ENCODE results near the gene MCCC2. TPM values are rescaled to one million over a fixed set of nuclear protein-coding genes. Genes with fewer than 3 reads are reported as not detected.
"Not testable (repeated sequence)": the region's sequence is repeated elsewhere in the genome, so short reads cannot be mapped to it uniquely, and the experiment has no call there.

The MCCC2 gene
- total RNA-seq, 1 donor, result 20.4 TPM

DNA sequence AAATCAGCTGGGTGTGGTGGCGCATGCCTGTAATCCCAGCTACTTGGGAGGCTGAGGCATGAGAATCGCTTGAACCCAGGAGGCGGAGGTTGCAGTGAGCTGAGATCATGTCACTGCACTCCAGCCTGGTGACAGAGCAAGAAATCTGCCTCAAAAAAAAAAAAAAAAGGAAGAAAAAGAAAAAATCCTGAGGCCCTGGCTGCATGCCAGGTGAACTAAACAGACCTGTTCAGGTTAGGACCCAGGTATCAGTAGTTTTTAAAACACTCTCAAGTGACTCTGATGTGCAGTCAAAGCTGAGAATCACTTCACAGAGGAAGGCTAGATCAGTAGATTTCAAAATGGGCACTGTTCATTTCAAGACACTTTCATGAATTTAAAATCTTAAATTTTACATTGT is 77.5 kb downstream of the MCCC2 start:
- not testable (repeated sequence) for H3K9me3 ChIP-seq (ENCODE audit: low read depth, low read length); H3K27me3 ChIP-seq (ENCODE audit: insufficient read depth, low read length); H3K4me3 ChIP-seq (ENCODE audit: low read length); H3K4me1 ChIP-seq (ENCODE audit: insufficient read depth, low read length)

GRCh38 chr5:71666321-71666720 is 79.2 kb downstream of the MCCC2 start:
- Histone ChIP-seq H3K4me3 (ENCODE audit: low read length) (no peak overlapping the region), H3K9me3 (ENCODE audit: low read depth, low read length) (no peaks in the 10 kb centered on the region), H3K27me3 (ENCODE audit: insufficient read depth, low read length) (no peaks in the 10 kb centered on the region), H3K4me1 (ENCODE audit: insufficient read depth, low read length) (no peaks in the 10 kb centered on the region)

- Histone ChIP-seq H3K27me3 (ENCODE audit: insufficient read depth, low read length) (peaks cover 6% of the 10 kb centered on the region), H3K4me1 (ENCODE audit: insufficient read depth, low read length) (no peaks in the 10 kb centered on the region), H3K9me3 (ENCODE audit: low read depth, low read length) (no peaks in the 10 kb centered on the region), H3K4me3 (ENCODE audit: low read length) (no peak overlapping the region)
Observed at GRCh38 chr5:71677977-71678376, 90.8 kb downstream of the MCCC2 start.

- no peaks in the 10 kb centered on the region for H3K9me3 ChIP-seq (ENCODE audit: low read depth, low read length)
- H3K4me3 ChIP-seq (ENCODE audit: low read length), result no peak overlapping the region
- peaks cover 9% of the 10 kb centered on the region for H3K27me3 ChIP-seq (ENCODE audit: insufficient read depth, low read length)
- no peaks in the 10 kb centered on the region for H3K4me1 ChIP-seq (ENCODE audit: insufficient read depth, low read length)
Observed at GRCh38 chr5:71679714-71680113, 92.6 kb downstream of the MCCC2 start.

DNA sequence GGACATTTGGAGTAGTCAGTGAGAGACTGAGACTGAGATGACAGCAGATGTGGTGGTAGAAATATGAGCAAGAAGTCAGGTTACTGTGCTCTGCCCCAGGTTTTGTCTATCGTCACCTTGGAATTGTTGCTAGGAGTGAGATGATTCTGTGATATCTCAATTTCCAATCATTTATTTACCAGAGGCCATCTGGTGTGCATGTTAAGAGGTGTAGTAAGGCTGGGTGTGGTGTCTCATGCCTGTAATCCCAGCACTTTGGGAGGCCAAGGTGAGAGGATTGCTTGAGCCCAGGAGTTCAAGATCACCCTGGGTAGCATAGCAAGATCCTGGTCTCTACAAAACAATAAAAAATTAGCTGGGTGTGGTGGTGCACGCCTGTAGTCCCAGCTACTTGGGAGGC is 93.4 kb downstream of the MCCC2 start:
- peaks cover 9% of the 10 kb centered on the region for H3K27me3 ChIP-seq (ENCODE audit: insufficient read depth, low read length)
- H3K9me3 ChIP-seq (ENCODE audit: low read depth, low read length), result no peaks in the 10 kb centered on the region
- no peaks in the 10 kb centered on the region for H3K4me1 ChIP-seq (ENCODE audit: insufficient read depth, low read length)
- H3K4me3 ChIP-seq (ENCODE audit: low read length), result no peak overlapping the region

DNA sequence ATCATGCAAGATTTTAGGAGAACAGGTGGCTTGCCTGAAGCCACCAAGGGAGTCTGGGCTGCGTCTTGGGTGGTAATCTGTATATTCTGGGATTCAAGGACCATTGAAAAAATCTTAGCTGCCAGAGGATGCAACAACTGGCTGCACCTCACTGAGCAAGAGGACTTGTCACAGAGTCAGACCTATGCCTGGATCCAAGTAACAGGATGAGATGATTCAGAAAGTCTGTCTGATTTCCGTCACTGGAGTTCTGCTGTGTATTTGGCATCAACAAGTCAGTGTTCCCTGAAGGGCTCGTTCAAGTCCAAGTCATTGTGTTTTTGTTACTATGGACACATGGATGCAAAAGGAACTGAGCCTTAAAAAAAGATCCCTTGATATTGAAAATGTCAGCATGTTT is 94.2 kb downstream of the MCCC2 start:
- H3K4me1 ChIP-seq (ENCODE audit: insufficient read depth, low read length), result no peaks in the 10 kb centered on the region
- H3K9me3 ChIP-seq (ENCODE audit: low read depth, low read length), result no peaks in the 10 kb centered on the region
- no peak overlapping the region for H3K4me3 ChIP-seq (ENCODE audit: low read length)
- peaks cover 9% of the 10 kb centered on the region for H3K27me3 ChIP-seq (ENCODE audit: insufficient read depth, low read length)

- no peak overlapping the region for H3K4me3 ChIP-seq (ENCODE audit: low read length)
- H3K4me1 ChIP-seq (ENCODE audit: insufficient read depth, low read length), result no peaks in the 10 kb centered on the region
- H3K9me3 ChIP-seq (ENCODE audit: low read depth, low read length), result no peaks in the 10 kb centered on the region
- peaks cover 8% of the 10 kb centered on the region for H3K27me3 ChIP-seq (ENCODE audit: insufficient read depth, low read length)
Observed at GRCh38 chr5:71684309-71684708, 97.2 kb downstream of the MCCC2 start.

GRCh38 chr5:71693828-71694427 is 106.8 kb downstream of the MCCC2 start:
- no peaks in the 10 kb centered on the region for H3K4me1 ChIP-seq (ENCODE audit: insufficient read depth, low read length)
- no peak overlapping the region for H3K4me3 ChIP-seq (ENCODE audit: low read length)
- H3K27me3 ChIP-seq (ENCODE audit: insufficient read depth, low read length), result peaks cover 9% of the 10 kb centered on the region
- no peaks in the 10 kb centered on the region for H3K9me3 ChIP-seq (ENCODE audit: low read depth, low read length)

DNA sequence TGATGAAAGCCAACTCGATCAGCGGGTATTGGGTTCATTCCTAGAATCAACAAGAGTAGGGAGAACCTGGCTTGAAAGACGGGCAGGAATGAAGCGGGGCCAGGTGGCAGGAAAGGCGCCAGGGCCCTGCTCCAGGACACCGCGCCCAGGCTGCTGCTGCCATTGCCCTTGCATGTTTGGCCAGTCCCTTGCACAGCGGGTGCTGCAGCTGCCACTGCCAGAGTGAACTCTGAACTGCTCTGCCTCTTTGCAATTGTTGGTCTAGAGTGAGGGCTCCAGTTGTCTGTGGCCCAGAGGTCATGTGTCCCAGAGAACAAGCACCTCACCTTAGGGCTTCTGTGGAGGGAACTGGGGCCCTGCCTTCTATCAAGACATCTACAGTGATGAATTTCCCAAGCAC is 107.9 kb downstream of the MCCC2 start:
- Histone ChIP-seq H3K9me3 (ENCODE audit: low read depth, low read length) (no peaks in the 10 kb centered on the region), H3K27me3 (ENCODE audit: insufficient read depth, low read length) (peaks cover 9% of the 10 kb centered on the region), H3K4me1 (ENCODE audit: insufficient read depth, low read length) (no peaks in the 10 kb centered on the region), H3K4me3 (ENCODE audit: low read length) (no peak overlapping the region)

DNA sequence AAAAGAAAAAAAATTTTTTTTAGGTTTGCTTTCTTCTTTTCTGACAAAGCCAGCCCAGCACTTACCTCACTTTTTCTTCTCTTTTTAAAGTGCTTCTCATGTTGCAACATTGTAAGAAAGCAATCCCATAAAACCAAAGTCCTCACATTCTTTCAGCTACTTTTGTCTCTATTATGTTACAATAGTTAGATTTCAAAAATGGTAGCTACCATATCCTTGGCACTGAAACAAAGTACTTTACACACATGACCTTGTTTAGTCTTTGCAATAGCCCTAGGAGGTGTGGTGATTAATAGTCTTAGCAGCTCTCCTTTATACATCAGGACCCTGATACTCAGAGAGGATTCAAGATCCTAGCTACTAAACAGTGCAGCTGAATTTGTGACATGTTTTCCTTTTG is 108.5 kb downstream of the MCCC2 start:
- H3K9me3 ChIP-seq (ENCODE audit: low read depth, low read length), result no peaks in the 10 kb centered on the region
- H3K4me1 ChIP-seq (ENCODE audit: insufficient read depth, low read length), result no peaks in the 10 kb centered on the region
- H3K4me3 ChIP-seq (ENCODE audit: low read length), result no peak overlapping the region
- H3K27me3 ChIP-seq (ENCODE audit: insufficient read depth, low read length), result peaks cover 9% of the 10 kb centered on the region

DNA sequence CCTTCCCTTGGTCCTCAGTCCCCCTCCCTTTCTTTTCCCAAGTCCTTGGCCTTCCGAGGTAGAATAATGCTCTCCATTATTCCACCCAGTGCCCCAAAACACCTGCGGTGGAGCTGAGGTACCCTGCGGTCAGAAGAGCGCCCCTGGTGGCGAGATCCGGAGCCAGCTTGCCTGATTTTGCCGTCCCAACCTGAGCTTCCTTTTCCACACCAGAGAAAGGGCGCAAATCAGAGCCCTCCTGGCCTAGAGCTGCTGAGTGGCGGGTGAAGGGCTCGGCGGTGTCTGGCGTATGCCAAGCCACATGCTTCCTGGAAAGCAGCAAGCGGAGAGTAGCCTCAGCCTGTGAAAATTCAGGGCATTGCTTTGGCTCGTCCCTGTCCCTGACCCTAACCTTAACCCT is 110.8 kb downstream of the MCCC2 start:
- no peaks in the 10 kb centered on the region for H3K9me3 ChIP-seq (ENCODE audit: low read depth, low read length)
- H3K4me3 ChIP-seq (ENCODE audit: low read length), result no peak overlapping the region
- H3K4me1 ChIP-seq (ENCODE audit: insufficient read depth, low read length), result no peaks in the 10 kb centered on the region
- H3K27me3 ChIP-seq (ENCODE audit: insufficient read depth, low read length), result peaks cover 12% of the 10 kb centered on the region

DNA sequence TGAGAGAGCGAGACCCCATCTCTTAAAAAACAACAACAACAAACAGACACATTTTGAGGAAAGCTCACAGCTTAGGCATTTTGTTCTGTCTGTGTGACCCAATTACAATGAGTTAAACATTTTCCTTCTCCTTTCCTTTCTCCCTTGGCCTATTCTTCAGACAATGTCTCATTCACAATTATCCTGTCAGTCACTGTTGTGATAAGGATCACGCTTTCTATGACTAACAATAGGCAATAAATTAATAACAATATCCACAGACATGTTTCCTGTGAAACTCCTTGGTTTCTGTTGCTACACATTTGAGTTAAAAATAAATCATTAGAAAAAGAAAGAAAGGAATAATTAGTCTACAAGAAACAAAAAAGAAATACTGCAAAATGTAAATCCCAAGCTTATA is 112.1 kb downstream of the MCCC2 start:
- H3K9me3 ChIP-seq (ENCODE audit: low read depth, low read length), result no peaks in the 10 kb centered on the region
- H3K4me3 ChIP-seq (ENCODE audit: low read length), result no peak overlapping the region
- peaks cover 9% of the 10 kb centered on the region for H3K27me3 ChIP-seq (ENCODE audit: insufficient read depth, low read length)
- H3K4me1 ChIP-seq (ENCODE audit: insufficient read depth, low read length), result no peaks in the 10 kb centered on the region

DNA sequence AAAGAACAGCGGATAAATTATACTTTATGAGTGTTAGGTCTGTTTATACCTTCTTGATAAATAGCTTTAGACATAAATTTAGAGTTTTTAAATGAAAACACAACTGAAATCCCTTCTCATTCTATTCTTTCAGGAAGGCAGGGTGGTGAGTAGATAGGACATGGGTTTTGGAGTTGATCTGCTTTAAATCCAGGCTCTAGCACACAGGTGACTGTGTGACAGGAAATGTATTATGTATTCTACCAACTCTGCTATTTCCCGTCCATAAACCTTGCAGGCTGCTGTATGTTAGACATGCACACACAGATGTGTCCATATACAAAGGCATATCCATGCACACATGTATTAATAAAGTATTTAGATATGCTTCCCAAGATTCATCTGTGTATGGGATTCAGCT is 112.6 kb downstream of the MCCC2 start:
- Histone ChIP-seq H3K4me3 (ENCODE audit: low read length) (no peak overlapping the region), H3K4me1 (ENCODE audit: insufficient read depth, low read length) (no peaks in the 10 kb centered on the region), H3K27me3 (ENCODE audit: insufficient read depth, low read length) (peaks cover 9% of the 10 kb centered on the region), H3K9me3 (ENCODE audit: low read depth, low read length) (no peaks in the 10 kb centered on the region)

- Histone ChIP-seq H3K9me3 (ENCODE audit: low read depth, low read length) (no peaks in the 10 kb centered on the region), H3K4me1 (ENCODE audit: insufficient read depth, low read length) (no peaks in the 10 kb centered on the region), H3K4me3 (ENCODE audit: low read length) (no peak overlapping the region), H3K27me3 (ENCODE audit: insufficient read depth, low read length) (peaks cover 9% of the 10 kb centered on the region)
Observed at GRCh38 chr5:71700803-71701202, 113.7 kb downstream of the MCCC2 start.

DNA sequence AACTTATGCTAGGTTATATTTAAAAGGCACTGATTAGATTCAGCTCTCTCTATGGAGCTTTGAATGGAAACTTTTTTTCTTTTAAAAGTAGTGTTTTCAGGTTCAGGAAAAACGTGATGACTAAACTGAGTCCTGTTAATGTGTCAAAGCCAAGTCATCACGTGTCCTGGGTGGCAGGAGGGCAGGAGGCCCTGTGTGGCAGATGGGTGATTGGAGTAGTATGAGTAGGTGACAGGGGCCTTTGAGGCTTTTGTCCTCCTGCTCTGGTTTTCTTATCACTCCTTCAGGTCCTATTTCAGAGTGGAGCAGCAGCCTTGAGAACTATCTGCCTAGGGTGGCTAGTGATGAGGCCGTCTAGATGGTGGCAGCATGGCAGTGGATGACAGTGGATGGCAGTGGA is 114.3 kb downstream of the MCCC2 start:
- H3K9me3 ChIP-seq (ENCODE audit: low read depth, low read length), result no peaks in the 10 kb centered on the region
- peaks cover 9% of the 10 kb centered on the region for H3K27me3 ChIP-seq (ENCODE audit: insufficient read depth, low read length)
- H3K4me3 ChIP-seq (ENCODE audit: low read length), result no peak overlapping the region
- H3K4me1 ChIP-seq (ENCODE audit: insufficient read depth, low read length), result no peaks in the 10 kb centered on the region

DNA sequence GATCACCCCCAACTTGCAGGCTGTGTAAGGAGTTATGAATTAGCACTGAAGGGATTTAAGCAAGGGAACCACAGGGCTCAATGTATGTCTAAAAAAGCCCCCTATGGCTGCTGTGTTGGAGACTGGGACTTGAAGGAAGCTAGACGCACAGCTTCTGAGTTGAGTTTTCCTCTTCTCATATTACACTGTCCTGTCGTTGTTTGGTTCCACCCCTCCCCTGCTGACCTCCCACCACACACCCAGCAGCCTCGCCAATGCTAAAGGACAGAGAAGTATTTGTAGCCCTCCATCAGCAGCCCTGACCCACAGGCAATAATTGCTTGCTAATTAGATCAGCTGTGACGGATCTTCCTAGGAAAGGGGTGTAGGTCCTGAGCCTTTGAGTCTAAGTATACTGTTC is 116.8 kb downstream of the MCCC2 start:
- Histone ChIP-seq H3K27me3 (ENCODE audit: insufficient read depth, low read length) (peaks cover 3% of the 10 kb centered on the region), H3K4me3 (ENCODE audit: low read length) (no peak overlapping the region), H3K9me3 (ENCODE audit: low read depth, low read length) (no peaks in the 10 kb centered on the region), H3K4me1 (ENCODE audit: insufficient read depth, low read length) (no peaks in the 10 kb centered on the region)

All from mononuclear cell (primary cell).